WI38 (cell line): Measurements from ENCODE around the gene CIAO2A.

Source experiments
- H3K4me3 ChIP-seq: 2 replicates; pipeline ENCODE4 v1.5.1; 2011; ENCODE audit warnings: low read depth, mild to moderate bottlenecking, control low read depth, low read length
- CTCF ChIP-seq: IDR thresholded peaks from 2 replicates; pipeline ENCODE4 v1.5.1; 2012; ENCODE audit warnings: low read depth, mild to moderate bottlenecking, control low read depth, low read length

The CIAO2A gene

GRCh38 chr15:64051407-64052259 lies 42.0 kb downstream of the CIAO2A start:
- no peak for TF ChIP-seq CTCF
- H3K4me3 ChIP-seq, result no peak overlapping the region

- no peak for TF ChIP-seq CTCF
- no peak overlapping the region for H3K4me3 ChIP-seq
Measured at GRCh38 chr15:64051093-64051402, 42.6 kb downstream of the CIAO2A start.

- no peak for TF ChIP-seq CTCF
Measured at GRCh38 chr15:64050281-64051092, 43.2 kb downstream of the CIAO2A start.

GRCh38 chr15:64048781-64049460 lies 44.7 kb downstream of the CIAO2A start:
- no peak overlapping the region for H3K4me3 ChIP-seq
- no peak for TF ChIP-seq CTCF

More at GRCh38 chr15:64050281-64051092, 43.2 kb downstream of the CIAO2A start:
- no peak overlapping the region for H3K4me3 ChIP-seq

- peak within 1 kb of the TSS; percentile 42 for H3K4me3 ChIP-seq
- TF ChIP-seq CTCF, result peak; percentile 66
Measured at GRCh38 chr15:64046421-64047153, 47.1 kb downstream of the CIAO2A start, which contains the start of gene DAPK2. Gene DAPK2 (minus strand): TSS chr15:64046485. CDS start chr15:64040261, 6,224 bp downstream.

GRCh38 chr15:64045774-64046420 lies 47.7 kb downstream of the CIAO2A start:
- TF ChIP-seq CTCF, result no peak
- peak overlapping the region; percentile 42 for H3K4me3 ChIP-seq
